Testis (tissue), 2 donors: Measurements from ENCODE around the gene PRSS1.
"Not testable (repeated sequence)": the region's sequence is repeated elsewhere in the genome, so short reads cannot be mapped to it uniquely, and the experiment has no call there.

Source experiments
- CTCF ChIP-seq, 3 experiments: fragments of 450-650 bp in 2 of 3; fragments of 200-600 bp in 1 of 3; sonication (generic) in 1 of 3; IDR thresholded peaks; one replicate each; pipeline ENCODE4 v1.5.1; 2016 to 2019; ENCODE audit warnings: antibody characterized with exemption in 3 of 3, mild to moderate bottlenecking in 2 of 3, moderate library complexity in 1 of 3
- POLR2A ChIP-seq: fragments of 450-650 bp; IDR thresholded peaks from one replicate; pipeline ENCODE4 v1.6.1; 2017; ENCODE audit warnings: antibody characterized with exemption, mild to moderate bottlenecking, moderate library complexity

GRCh38 chr7:142741932-142742331 lies 7.3 kb upstream of the PRSS1 start:
- not testable (repeated sequence) for TF ChIP-seq CTCF (IDR thresholded peaks at IDR 0.05); POLR2A
